Neuronal stem cell (in vitro differentiated cells): ENCODE measurements around the gene AGFG2.

Source experiments
- DNase-seq: peaks from one replicate; pipeline ENCODE4 v3.0.0-alpha.2; 2013; ENCODE audit warnings: low spot score
- H2AFZ ChIP-seq: one replicate; pipeline ENCODE4 v1.6.1; 2013; ENCODE audit warnings: mild to moderate bottlenecking, low read length, inconsistent platforms
- H2AK5ac ChIP-seq: 2 replicates; pipeline ENCODE4 v1.6.1; 2013; ENCODE audit warnings: low read depth, mild to moderate bottlenecking, inconsistent platforms, low read length, moderate library complexity, mixed read lengths
- H2BK120ac ChIP-seq: 2 replicates; pipeline ENCODE4 v1.6.1; 2013; ENCODE audit warnings: low read depth, mild to moderate bottlenecking, inconsistent platforms, low read length, moderate library complexity, mixed read lengths
- H2BK12ac ChIP-seq: one replicate; pipeline ENCODE4 v1.6.1; 2013; ENCODE audit warnings: low read length, inconsistent platforms
- H2BK15ac ChIP-seq: 2 replicates; pipeline ENCODE4 v1.6.1; 2013; ENCODE audit warnings: mild to moderate bottlenecking, low read length, inconsistent platforms, mixed read lengths
- H2BK5ac ChIP-seq: one replicate; pipeline ENCODE4 v1.6.1; 2013; ENCODE audit warnings: inconsistent platforms, mild to moderate bottlenecking, low read length, moderate library complexity
- H3K14ac ChIP-seq: one replicate; pipeline ENCODE4 v1.6.1; 2013; ENCODE audit warnings: low read length, inconsistent platforms
- H3K18ac ChIP-seq: 2 replicates; pipeline ENCODE4 v1.6.1; 2013; ENCODE audit warnings: low read length, inconsistent platforms
- H3K23ac ChIP-seq: 2 replicates; pipeline ENCODE4 v1.6.1; 2013; ENCODE audit warnings: low read depth, mild to moderate bottlenecking, mixed read lengths, low read length, inconsistent platforms; ENCODE audit not compliant: poor library complexity
- H3K27ac ChIP-seq: replicated peaks from 3 replicates; pipeline ENCODE4 v1.5.1; 2013; ENCODE audit warnings: low read length, inconsistent platforms
- H3K27me3 ChIP-seq, 3 experiments: 2 replicates each; pipeline ENCODE4 v1.6.1; 2013; ENCODE audit warnings: low read length in 3 of 3, mild to moderate bottlenecking in 2 of 3, inconsistent platforms in 1 of 3, low read depth in 1 of 3, mixed read lengths in 1 of 3, moderate library complexity in 1 of 3; ENCODE audit not compliant: control insufficient read depth in 3 of 3, insufficient read depth in 3 of 3
- H3K36me3 ChIP-seq, 2 donors: replicated peaks in 1 of 2; 2 replicates each; pipeline ENCODE4 v1.6.1; 2013; ENCODE audit warnings: low read length in 2 of 2; ENCODE audit not compliant: control insufficient read depth in 2 of 2, insufficient read depth in 2 of 2
- H3K4ac ChIP-seq: 2 replicates; pipeline ENCODE4 v1.6.1; 2013; ENCODE audit warnings: inconsistent platforms, mild to moderate bottlenecking, low read length, moderate library complexity
- H3K4me1 ChIP-seq, 2 donors: 1 replicate in 1 of 2; 2 replicates in 1 of 2; pipeline ENCODE4 v1.6.1; 2013; ENCODE audit warnings: low read length in 2 of 2, low read depth in 1 of 2; ENCODE audit not compliant: control insufficient read depth in 2 of 2, insufficient read depth in 1 of 2
- H3K4me2 ChIP-seq: one replicate; pipeline ENCODE4 v1.6.1; 2013; ENCODE audit warnings: mild to moderate bottlenecking, low read length, inconsistent platforms; ENCODE audit not compliant: insufficient read depth, poor library complexity, severe bottlenecking
- H3K4me3 ChIP-seq, 2 donors: 2 replicates each; pipeline ENCODE4 v1.5.1; 2013; ENCODE audit warnings: low read length in 2 of 2, mild to moderate bottlenecking in 2 of 2, inconsistent platforms in 1 of 2, moderate library complexity in 1 of 2
- H3K79me1 ChIP-seq: one replicate; pipeline ENCODE4 v1.6.1; 2013; ENCODE audit warnings: low read depth, mild to moderate bottlenecking, inconsistent platforms, low read length, moderate library complexity
- H3K9ac ChIP-seq: one replicate; pipeline ENCODE4 v1.6.1; 2013; ENCODE audit warnings: mild to moderate bottlenecking, low read depth, low read length, inconsistent platforms; ENCODE audit not compliant: poor library complexity
- H3K9me3 ChIP-seq, 2 donors: replicated peaks in 1 of 2; 2 replicates each; pipeline versions ENCODE3 to v1.6.1; 2013; ENCODE audit warnings: low read length in 2 of 2, mild to moderate bottlenecking in 2 of 2, inconsistent platforms in 1 of 2, low read depth in 1 of 2, mixed read lengths in 1 of 2, moderate library complexity in 1 of 2; ENCODE audit not compliant: control insufficient read depth in 2 of 2, insufficient read depth in 1 of 2
- H4K8ac ChIP-seq: one replicate; pipeline ENCODE4 v1.6.1; 2013; ENCODE audit warnings: low read depth, mild to moderate bottlenecking, inconsistent platforms, low read length, moderate library complexity
- H4K91ac ChIP-seq: one replicate; pipeline ENCODE4 v1.6.1; 2013; ENCODE audit warnings: low read length, low read depth, mild to moderate bottlenecking, inconsistent platforms; ENCODE audit not compliant: poor library complexity
- WGBS, 2 donors: extraction: QIAGEN DNeasy Blood & Tissue Kit; methylation state at CpG; one replicate each; pipeline ENCODE4 v1.1.7; 2013; ENCODE audit warnings: missing lambda C conversion rate in 2 of 2, mixed read lengths in 1 of 2; ENCODE audit not compliant: insufficient read length in 2 of 2, insufficient replicate concordance in 1 of 2; ENCODE audit errors: extremely low coverage in 2 of 2; 5-methylcytosine and 5-hydroxymethylcytosine counted together

Gene AGFG2

DNA sequence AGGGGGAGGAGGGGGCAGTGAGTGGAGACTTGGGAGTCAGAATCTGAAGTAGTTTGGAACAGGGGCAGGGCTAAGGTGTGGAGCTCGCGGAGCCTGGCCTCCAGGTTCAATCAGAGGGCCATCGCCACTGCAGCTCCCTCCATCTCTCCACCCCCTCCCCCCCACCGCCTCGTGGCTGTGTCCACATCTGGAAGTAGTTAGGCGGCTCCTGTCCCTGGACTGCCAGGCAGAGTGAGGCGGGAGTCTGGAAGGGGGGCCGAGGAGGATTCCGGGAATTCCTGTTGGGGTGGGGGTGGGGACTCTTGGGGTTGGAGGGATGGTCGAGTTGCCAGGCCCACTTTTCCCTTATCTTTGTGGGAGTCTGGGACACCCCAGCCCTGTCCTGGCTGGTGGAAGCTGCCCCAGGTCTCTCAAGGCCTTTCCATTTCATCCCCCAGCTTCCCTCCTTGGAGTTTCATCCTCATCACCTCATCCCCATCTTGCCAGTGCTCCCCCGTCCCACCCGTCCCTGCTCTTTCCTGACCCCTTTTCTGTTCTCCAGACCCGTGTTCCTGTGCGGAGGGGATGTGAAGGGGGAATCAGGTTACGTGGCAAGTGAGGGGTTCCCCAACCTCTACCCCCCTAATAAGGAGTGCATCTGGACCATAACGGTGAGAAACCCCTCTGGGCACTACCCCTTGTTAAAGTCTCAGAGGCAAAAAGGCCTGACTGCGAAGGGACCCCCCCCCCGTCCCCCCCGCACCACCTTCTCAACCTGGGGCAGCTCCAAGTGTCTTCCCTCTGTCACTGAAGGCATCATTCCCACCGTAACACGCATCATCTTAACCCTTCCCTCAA lies 64.1 kb downstream of the AGFG2 start:
- peak overlapping the region; percentile 41 to 50 for H3K4me3 ChIP-seq
- no peak overlapping the region for H3K14ac ChIP-seq
- peak overlapping the region; percentile 84 for H2BK5ac ChIP-seq
- peaks cover 25 to 34% of the 10 kb centered on the region in 2 donors for H3K4me1 ChIP-seq
- no CpG with 5 or more reads among the region's 21 CpGs for WGBS, 2 donors
- H4K8ac ChIP-seq: no peak overlapping the region
- H2AFZ ChIP-seq: peak overlapping the region; percentile 79
- H3K23ac ChIP-seq: peak overlapping the region; percentile 3
- peak overlapping the region; percentile 59 for H3K4me2 ChIP-seq
- H3K4ac ChIP-seq: peak overlapping the region; percentile 76
- H2BK120ac ChIP-seq: peak overlapping the region; percentile 72
- peaks cover 9% of the 10 kb centered on the region for H3K79me1 ChIP-seq
- no peaks in the 10 kb centered on the region for H3K36me3 ChIP-seq
- H4K91ac ChIP-seq: peak overlapping the region; percentile 5
- H2AK5ac ChIP-seq: peak overlapping the region; percentile 76
- DNase-seq: no peak
- peak overlapping the region; percentile 64 for H3K27ac ChIP-seq
- peak overlapping the region; percentile 70 for H3K9ac ChIP-seq
- H3K9me3 ChIP-seq: no peaks in the 10 kb centered on the region
- peak overlapping the region; percentile 5 for H2BK15ac ChIP-seq
- H3K18ac ChIP-seq: peak overlapping the region; percentile 92
- H2BK12ac ChIP-seq: no peak overlapping the region
- H3K27me3 ChIP-seq: peaks cover 0 to 26% (median 4%) of the 10 kb centered on the region in 3 experiments

DNA sequence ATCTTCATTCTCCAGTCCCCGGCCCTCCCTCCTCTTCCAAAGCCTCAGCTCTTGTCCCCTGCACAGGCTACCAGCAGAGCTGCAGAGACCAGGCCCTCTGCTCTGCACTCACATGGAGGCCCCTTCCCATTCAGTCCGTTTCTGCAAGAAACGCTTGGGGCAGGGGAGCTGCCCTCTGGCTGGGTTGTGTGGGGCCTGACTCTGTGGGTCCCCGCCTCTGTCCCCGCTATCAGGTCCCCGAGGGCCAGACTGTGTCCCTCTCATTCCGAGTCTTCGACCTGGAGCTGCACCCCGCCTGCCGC lies 64.7 kb downstream of the AGFG2 start:
- Histone ChIP-seq H2AFZ (peak overlapping the region; percentile 79), H4K8ac (no peak overlapping the region), H3K36me3 (no peaks in the 10 kb centered on the region), H4K91ac (peak overlapping the region; percentile 5), H2BK12ac (no peak overlapping the region), H3K9me3 (no peaks in the 10 kb centered on the region), H3K27me3 (peaks cover 0 to 26% (median 4%) of the 10 kb centered on the region in 3 experiments), H2BK15ac (peak overlapping the region; percentile 5), H3K27ac (peak overlapping the region; percentile 64), H2BK120ac (no peak overlapping the region), H3K4me2 (peak overlapping the region; percentile 59), H3K9ac (no peak overlapping the region), H2BK5ac (peak overlapping the region; percentile 63), H2AK5ac (peak overlapping the region; percentile 49), H3K4me1 (peaks cover 25 to 34% of the 10 kb centered on the region in 2 donors), H3K4me3 (peak overlapping the region; percentile 50 to 75), H3K4ac (no peak overlapping the region), H3K23ac (peak overlapping the region; percentile 3), H3K14ac (no peak overlapping the region), H3K79me1 (peaks cover 9% of the 10 kb centered on the region), H3K18ac (peak overlapping the region; percentile 80)
- no CpG with 5 or more reads among the region's 10 CpGs for WGBS, 2 donors
- DNase-seq: no peak

DNA sequence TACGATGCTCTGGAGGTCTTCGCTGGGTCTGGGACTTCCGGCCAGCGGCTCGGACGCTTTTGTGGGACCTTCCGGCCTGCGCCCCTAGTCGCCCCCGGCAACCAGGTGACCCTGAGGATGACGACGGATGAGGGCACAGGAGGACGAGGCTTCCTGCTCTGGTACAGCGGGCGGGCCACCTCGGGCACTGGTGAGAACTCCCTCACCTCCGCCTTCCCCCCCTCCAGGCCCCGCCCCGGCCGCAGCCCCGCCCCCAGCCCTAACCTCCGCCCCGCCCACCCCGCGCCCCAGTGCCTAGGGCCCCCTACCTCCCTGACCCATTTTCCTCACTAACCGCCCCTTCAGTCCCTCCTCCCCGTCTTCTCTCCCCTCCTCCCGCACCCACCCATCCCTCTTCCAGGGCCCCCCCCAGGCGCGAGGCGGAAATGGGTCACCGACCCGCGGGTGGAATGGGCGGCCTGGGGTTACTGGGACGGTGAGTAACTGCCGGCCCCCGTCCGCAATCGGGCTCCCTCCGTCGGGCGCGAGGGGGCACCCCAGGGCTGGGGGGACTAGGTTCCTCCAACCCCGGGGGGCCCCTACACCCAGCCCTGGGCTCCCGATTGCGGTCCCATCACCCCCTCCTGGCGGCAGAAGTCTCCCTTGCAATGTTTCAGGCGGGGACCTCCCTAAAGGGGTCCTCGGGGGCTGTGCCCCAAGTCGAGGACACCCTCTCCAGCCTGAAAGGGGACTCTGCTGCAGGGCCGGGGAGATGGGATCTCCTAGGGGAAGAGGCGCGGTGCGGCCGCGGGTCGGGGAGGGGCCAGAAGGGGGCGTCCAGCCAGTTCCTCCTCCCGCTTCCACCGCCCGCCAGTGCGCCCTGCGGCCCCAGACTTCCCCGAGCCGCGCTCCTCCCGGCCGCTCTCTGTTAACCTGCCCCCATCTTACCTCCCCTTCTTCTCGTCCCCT lies 65.3 kb downstream of the AGFG2 start:
- peaks cover 0 to 26% (median 4%) of the 10 kb centered on the region in 3 experiments for H3K27me3 ChIP-seq
- H3K4me2 ChIP-seq: peak overlapping the region; percentile 96
- H3K4ac ChIP-seq: no peak overlapping the region
- H3K14ac ChIP-seq: no peak overlapping the region
- H3K4me3 ChIP-seq: peak overlapping the region; percentile 50 to 77
- H3K36me3 ChIP-seq: no peaks in the 10 kb centered on the region
- peak overlapping the region; percentile 64 for H3K27ac ChIP-seq
- no peaks in the 10 kb centered on the region for H3K9me3 ChIP-seq
- H2BK5ac ChIP-seq: peak overlapping the region; percentile 63
- peak overlapping the region; percentile 79 for H2AFZ ChIP-seq
- H3K4me1 ChIP-seq: peaks cover 25 to 34% of the 10 kb centered on the region in 2 donors
- H4K91ac ChIP-seq: no peak overlapping the region
- peak overlapping the region; percentile 94 for H3K18ac ChIP-seq
- peak overlapping the region; percentile 98 for H3K23ac ChIP-seq
- H2BK15ac ChIP-seq: peak overlapping the region; percentile 97
- peak overlapping the region; percentile 44 for H3K9ac ChIP-seq
- H4K8ac ChIP-seq: no peak overlapping the region
- no peak overlapping the region for H2BK120ac ChIP-seq
- peak overlapping the region; percentile 49 for H2AK5ac ChIP-seq
- no CpG with 5 or more reads among the region's 70 CpGs for WGBS, 2 donors
- no peak for DNase-seq
- no peak overlapping the region for H2BK12ac ChIP-seq
- peaks cover 9% of the 10 kb centered on the region for H3K79me1 ChIP-seq
